Fibroblast of mammary gland (primary cell): ENCODE results near the gene TMEM132C.

Source experiments
- DNase-seq: peaks from one replicate; pipeline ENCODE4 v3.0.0-alpha.2; 2010; ENCODE audit warnings: low read depth
- H3K4me3 ChIP-seq: 2 replicates; pipeline ENCODE4 v1.5.1; 2011; ENCODE audit warnings: low read depth, mild to moderate bottlenecking, low read length, moderate library complexity; ENCODE audit not compliant: control insufficient read depth
- TF ChIP-seq, protein P1 (sequence below): conservative IDR thresholded peaks from 2 replicates; pipeline ENCODE4 v1.5.1; 2011; ENCODE audit warnings: low read depth, low read length, inconsistent platforms; ENCODE audit not compliant: control insufficient read depth, insufficient read depth

TMEM132C gene

GRCh38 chr12:128286970-128287369 is 20.0 kb downstream of the TMEM132C start:
- TF ChIP-seq, protein P1, sequence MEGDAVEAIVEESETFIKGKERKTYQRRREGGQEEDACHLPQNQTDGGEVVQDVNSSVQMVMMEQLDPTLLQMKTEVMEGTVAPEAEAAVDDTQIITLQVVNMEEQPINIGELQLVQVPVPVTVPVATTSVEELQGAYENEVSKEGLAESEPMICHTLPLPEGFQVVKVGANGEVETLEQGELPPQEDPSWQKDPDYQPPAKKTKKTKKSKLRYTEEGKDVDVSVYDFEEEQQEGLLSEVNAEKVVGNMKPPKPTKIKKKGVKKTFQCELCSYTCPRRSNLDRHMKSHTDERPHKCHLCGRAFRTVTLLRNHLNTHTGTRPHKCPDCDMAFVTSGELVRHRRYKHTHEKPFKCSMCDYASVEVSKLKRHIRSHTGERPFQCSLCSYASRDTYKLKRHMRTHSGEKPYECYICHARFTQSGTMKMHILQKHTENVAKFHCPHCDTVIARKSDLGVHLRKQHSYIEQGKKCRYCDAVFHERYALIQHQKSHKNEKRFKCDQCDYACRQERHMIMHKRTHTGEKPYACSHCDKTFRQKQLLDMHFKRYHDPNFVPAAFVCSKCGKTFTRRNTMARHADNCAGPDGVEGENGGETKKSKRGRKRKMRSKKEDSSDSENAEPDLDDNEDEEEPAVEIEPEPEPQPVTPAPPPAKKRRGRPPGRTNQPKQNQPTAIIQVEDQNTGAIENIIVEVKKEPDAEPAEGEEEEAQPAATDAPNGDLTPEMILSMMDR: no peak
- no peak overlapping the region for H3K4me3 ChIP-seq
- DNase-seq: peak; percentile 11

DNA sequence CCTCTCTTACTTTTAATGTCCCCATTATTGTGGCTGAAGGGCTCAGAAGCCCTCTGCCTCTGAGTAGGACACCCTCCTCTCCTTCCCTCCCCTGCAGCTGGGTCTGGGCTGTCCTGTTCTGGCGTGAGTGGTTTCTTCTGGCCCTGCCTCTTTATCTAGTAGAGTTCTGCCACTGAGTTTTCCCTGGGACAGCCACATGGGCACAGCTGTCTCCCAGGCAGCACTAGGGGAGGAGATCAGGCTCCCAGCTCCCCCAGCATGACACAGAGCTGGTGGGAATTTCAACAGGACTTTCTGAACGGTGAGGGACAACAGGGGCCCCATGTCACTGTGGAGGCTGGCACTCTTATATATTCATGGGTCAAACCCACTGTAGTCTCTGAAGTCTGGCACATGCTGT is 21.4 kb downstream of the TMEM132C start:
- TF ChIP-seq, protein P1: no peak
- DNase-seq: no peak
- H3K4me3 ChIP-seq: no peak overlapping the region

DNA sequence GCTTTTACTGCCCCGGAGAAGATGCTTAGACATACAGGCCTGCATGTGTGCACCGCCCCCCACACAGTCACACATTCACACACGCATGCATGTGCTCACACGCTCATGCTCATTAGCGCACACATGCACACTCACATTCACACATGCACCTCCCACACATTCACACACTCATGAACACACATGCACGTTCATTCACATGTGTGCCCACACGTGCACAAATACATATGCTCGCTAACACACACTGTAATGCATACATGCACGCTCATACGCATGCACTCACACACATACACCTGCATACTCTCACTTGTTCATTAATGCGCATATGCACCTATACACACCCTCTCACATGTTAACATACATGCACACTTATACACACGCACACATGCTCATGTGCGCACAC is 21.9 kb downstream of the TMEM132C start:
- H3K4me3 ChIP-seq: no peak overlapping the region
- no peak for DNase-seq
- TF ChIP-seq, protein P1: no peak

DNA sequence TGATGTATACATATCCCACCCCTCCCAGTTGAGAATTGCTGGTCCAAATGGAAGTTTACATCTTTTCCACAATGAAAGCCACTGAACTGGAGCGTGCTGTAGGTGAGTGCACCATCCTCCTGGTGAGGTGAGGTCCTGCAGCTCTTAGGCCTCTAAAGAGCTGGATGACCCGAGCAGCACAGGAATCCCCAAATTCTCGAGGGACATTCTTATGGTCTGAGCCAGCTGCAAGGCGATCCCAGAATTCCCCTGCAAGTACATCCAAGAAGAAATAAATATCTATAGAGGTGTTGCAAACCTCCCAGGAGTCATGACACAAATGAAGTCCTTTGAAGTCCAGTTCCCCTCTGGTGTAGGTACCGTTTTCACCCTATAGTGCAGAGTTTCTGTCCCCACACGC is 24.0 kb downstream of the TMEM132C start:
- H3K4me3 ChIP-seq: no peak overlapping the region

GRCh38 chr12:128298091-128298748 is 31.2 kb downstream of the TMEM132C start:
- TF ChIP-seq, protein P1: no peak
- H3K4me3 ChIP-seq: no peak overlapping the region
- no peak for DNase-seq

More for the DNA sequence above, 24.0 kb downstream of the TMEM132C start:
- DNase-seq: peak; percentile 1
- TF ChIP-seq, protein P1: no peak

DNA sequence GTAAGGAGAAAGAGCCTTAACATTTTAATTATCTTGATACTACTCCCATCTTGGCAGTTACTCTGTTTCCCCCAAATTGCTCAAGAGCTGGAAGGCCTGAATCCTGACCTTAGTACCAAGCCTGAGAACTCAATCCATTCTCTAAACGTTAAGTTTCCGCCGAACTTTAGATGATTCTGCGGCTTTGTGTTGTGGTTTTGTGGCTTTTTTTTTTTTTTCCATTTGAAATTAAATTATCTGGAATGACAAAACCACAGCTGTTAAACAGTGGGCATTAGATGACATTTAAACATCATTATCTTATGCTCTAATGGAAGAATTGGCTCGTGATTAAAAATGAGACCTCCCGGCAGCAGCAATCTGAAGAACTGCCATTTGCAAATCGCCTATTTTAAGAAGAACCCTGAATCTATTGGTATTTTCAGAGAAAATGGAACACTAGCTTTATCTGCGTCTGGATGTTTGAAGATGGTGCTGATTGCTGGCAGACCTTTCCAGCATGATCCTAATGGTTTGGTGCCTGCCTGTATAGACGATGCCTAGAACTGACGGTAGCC is 38.4 kb downstream of the TMEM132C start:
- no peak overlapping the region for H3K4me3 ChIP-seq
- TF ChIP-seq, protein P1: no peak
- DNase-seq: no peak
